Measurements from ENCODE around the gene NEO1. TPM values are rescaled to one million over a fixed set of nuclear protein-coding genes. Genes with fewer than 3 reads are reported as not detected.

NEO1 gene
- total and polyA plus RNA-seq, 9 of the 15 experiments (the other 6 are each of a cell fraction or from before 2014, with no cell fraction given) = 0.08 to 1.7 (median 0.48) TPM

GRCh38 chr15:73006523-73006922 lies 45.7 kb upstream of the NEO1 start:
- H3K27me3 ChIP-seq (ENCODE audit: control insufficient read depth in 2 of 2, insufficient read depth in 2 of 2, low read length in 2 of 2) = peaks cover 10 to 42% of the 10 kb centered on the region in 2 experiments; a peak in 4 of 5 replicates
- CTCF ChIA-PET (ENCODE audit: low intra/inter-chr PET ratio) = no interaction called here
- no peak overlapping the region for H3K4me3 ChIP-seq
- in situ Hi-C loops (cut with MboI) (no loop called here), intact Hi-C loops (cut with micrococcal nuclease) (no loop called here)
- POLR2A ChIA-PET = no interaction called here
- FAIRE-seq (no peak), DNase-seq (ENCODE audit: extremely low read depth in 1 of 4, low spot score in 3 of 4) (no peak), ATAC-seq (no peak)
- no peak overlapping the region for H3K4me2 ChIP-seq (ENCODE audit: insufficient read depth, low read length)
- no peaks in the 10 kb centered on the region for H3K4me1 ChIP-seq (replicated peaks in 1 of 2; ENCODE audit: control insufficient read depth in 2 of 2, insufficient read depth in 2 of 2, low read length in 2 of 2)
- no TSS peak for BruUV-seq (replicated peaks)
- no peak overlapping the region for H3K27ac ChIP-seq (ENCODE audit: extremely low read depth, low read depth, low read length)
- TF ChIP-seq ZBTB17 (CRISPR knock-in tag; IDR thresholded peaks at IDR 0.05) (no peak), ZNF354B (CRISPR knock-in tag; IDR thresholded peaks at IDR 0.05) (no peak), ZNF551 (CRISPR knock-in tag; IDR thresholded peaks at IDR 0.05) (no peak), YBX1 (IDR thresholded peaks at IDR 0.05) (no peak), SFPQ (IDR thresholded peaks at IDR 0.05; ENCODE audit: low read depth, low read length) (no peak), ZNF175 (CRISPR knock-in tag; IDR thresholded peaks at IDR 0.05; ENCODE audit: low read depth) (no peak), MYNN (IDR thresholded peaks at IDR 0.05) (no peak), MYNN (CRISPR knock-in tag; IDR thresholded peaks at IDR 0.05) (no peak), TEAD2 (tag; IDR thresholded peaks at IDR 0.05) (no peak), EWSR1 (IDR thresholded peaks at IDR 0.05; ENCODE audit: borderline replicate concordance, low read depth, partially characterized antibody) (no peak)
- TF ChIP-seq, protein P1, sequence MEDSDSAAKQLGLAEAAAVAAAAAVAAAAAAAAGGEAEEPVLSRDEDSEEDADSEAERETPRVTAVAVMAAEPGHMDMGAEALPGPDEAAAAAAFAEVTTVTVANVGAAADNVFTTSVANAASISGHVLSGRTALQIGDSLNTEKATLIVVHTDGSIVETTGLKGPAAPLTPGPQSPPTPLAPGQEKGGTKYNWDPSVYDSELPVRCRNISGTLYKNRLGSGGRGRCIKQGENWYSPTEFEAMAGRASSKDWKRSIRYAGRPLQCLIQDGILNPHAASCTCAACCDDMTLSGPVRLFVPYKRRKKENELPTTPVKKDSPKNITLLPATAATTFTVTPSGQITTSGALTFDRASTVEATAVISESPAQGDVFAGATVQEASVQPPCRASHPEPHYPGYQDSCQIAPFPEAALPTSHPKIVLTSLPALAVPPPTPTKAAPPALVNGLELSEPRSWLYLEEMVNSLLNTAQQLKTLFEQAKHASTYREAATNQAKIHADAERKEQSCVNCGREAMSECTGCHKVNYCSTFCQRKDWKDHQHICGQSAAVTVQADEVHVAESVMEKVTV (CRISPR knock-in tag; IDR thresholded peaks at IDR 0.05) = no peak
- TF ChIP-seq, protein P2, sequence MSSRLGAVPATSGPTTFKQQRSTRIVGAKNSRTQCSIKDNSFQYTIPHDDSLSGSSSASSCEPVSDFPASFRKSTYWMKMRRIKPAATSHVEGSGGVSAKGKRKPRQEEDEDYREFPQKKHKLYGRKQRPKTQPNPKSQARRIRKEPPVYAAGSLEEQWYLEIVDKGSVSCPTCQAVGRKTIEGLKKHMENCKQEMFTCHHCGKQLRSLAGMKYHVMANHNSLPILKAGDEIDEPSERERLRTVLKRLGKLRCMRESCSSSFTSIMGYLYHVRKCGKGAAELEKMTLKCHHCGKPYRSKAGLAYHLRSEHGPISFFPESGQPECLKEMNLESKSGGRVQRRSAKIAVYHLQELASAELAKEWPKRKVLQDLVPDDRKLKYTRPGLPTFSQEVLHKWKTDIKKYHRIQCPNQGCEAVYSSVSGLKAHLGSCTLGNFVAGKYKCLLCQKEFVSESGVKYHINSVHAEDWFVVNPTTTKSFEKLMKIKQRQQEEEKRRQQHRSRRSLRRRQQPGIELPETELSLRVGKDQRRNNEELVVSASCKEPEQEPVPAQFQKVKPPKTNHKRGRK (tag; IDR thresholded peaks at IDR 0.05) = no peak
- H3K9ac ChIP-seq (ENCODE audit: insufficient read depth in 1 of 2, low read depth in 2 of 2, low read length in 2 of 2) = no peak overlapping the region
- H4K20me1 ChIP-seq (replicated peaks; ENCODE audit: control insufficient read depth, insufficient read depth, low read length) = no peaks in the 10 kb centered on the region
- H3K79me2 ChIP-seq (ENCODE audit: control insufficient read depth, insufficient read depth, low read length) = no peaks in the 10 kb centered on the region
- H2AFZ ChIP-seq (ENCODE audit: low read depth, low read length) = no peak overlapping the region
- H3K9me1 ChIP-seq (ENCODE audit: control insufficient read depth, insufficient read depth, low read length) = no peaks in the 10 kb centered on the region
- no peaks in the 10 kb centered on the region for H3K9me3 ChIP-seq (replicated peaks; ENCODE audit: control insufficient read depth, insufficient read depth, low read depth, low read length)
- 0% methylated on average over 1 of the region's 1 CpG for WGBS (ENCODE audit: insufficient coverage, low coverage, missing lambda C conversion rate)
- no peaks in the 10 kb centered on the region for H3K36me3 ChIP-seq (ENCODE audit: control insufficient read depth, insufficient read depth, low read length)
